Psoas muscle (tissue), 8 donors: Measurements from ENCODE around the gene CERS6. TPM values are rescaled to one million over a fixed set of nuclear protein-coding genes. Genes with fewer than 3 reads are reported as not detected.
"Not testable (repeated sequence)": the region's sequence is repeated elsewhere in the genome, so short reads cannot be mapped to it uniquely, and the experiment has no call there.

Source experiments
- ATAC-seq, 4 donors: fragments of 200-7000 bp; cut with Tn5 transposase; one replicate each; pipeline ENCODE4 v1.9.1; 2020; ENCODE audit warnings: moderate library complexity in 3 of 4, mild to moderate bottlenecking in 2 of 4
- DNase-seq, 2 donors: peaks; one replicate each; pipeline ENCODE4 v3.0.0-alpha.2; 2020
- H3K27ac ChIP-seq: fragments of 200-600 bp; one replicate; pipeline ENCODE4 v1.8.0; 2022
- H3K27me3 ChIP-seq, 3 donors: fragments of 200-600 bp in 1 of 3; one replicate each; pipeline versions ENCODE4 v1.6.1 to v1.8.0; 2013 to 2022; ENCODE audit warnings: low read length in 2 of 3, mild to moderate bottlenecking in 2 of 3, moderate library complexity in 1 of 3; ENCODE audit not compliant: insufficient read depth in 3 of 3
- H3K36me3 ChIP-seq, 2 donors: fragments of 200-600 bp in 1 of 2; one replicate each; pipeline versions ENCODE4 v1.6.1 to v1.8.0; 2013 to 2022; ENCODE audit warnings: low read depth in 1 of 2, mild to moderate bottlenecking in 1 of 2, moderate library complexity in 1 of 2; ENCODE audit not compliant: insufficient read depth in 1 of 2
- H3K4me1 ChIP-seq: fragments of 200-600 bp; one replicate; pipeline ENCODE4 v1.8.0; 2022
- H3K4me3 ChIP-seq: fragments of 200-600 bp; one replicate; pipeline ENCODE4 v1.8.0; 2022; ENCODE audit warnings: mild to moderate bottlenecking
- H3K9me3 ChIP-seq: fragments of 200-600 bp; one replicate; pipeline ENCODE4 v1.8.0; 2022
- WGBS, 3 donors: extraction: QIAGEN DNeasy Blood & Tissue Kit; methylation state at CpG; one replicate each; pipeline versions ENCODE4 v1.1.6 to v1.1.7; 2013; 5-methylcytosine and 5-hydroxymethylcytosine counted together
- intact Hi-C, 2 donors: fragments of 100-400 bp; cut with DNase I; formaldehyde crosslinking; loops; one replicate each; pipeline versions ENCODE4 v1.11.0 to v1.14.2; 2022
- polyA plus RNA-seq, 3 donors: library from polyadenylated mRNA; stranded (reverse); fragments of 200-250 nt; gene quantifications; one replicate each; pipeline ENCODE4 v1.2.3, GENCODE V29; 2013
- total RNA-seq, 4 donors: library from RNA; stranded (reverse); fragmentation: NEBNext Ultra II Directional in 2 of 4; extraction: Animal tissue kit (Norgen Biotek cat#: 25700) in 2 of 4; gene quantifications; one replicate each; pipeline versions ENCODE4 v1.2.1 to v1.2.4, GENCODE V29; 2021 to 2023
- TF ChIP-seq, protein P1 (sequence below): fragments of 200-600 bp; IDR thresholded peaks from one replicate; pipeline ENCODE4 v1.8.0; 2022; ENCODE audit warnings: antibody characterized with exemption
- donor health status: healthy with polysubstance abuse.
- donor health status: DM: no; HTN: no; CAD: no; lungs with moderate emphysema.
- donor health status: Bipolar disorder and iron deficiency.
- donor health status: healthy.
- donor health status: DM: yes; HTN: yes; CAD: no.
- donor health status: DM: no; HTN: no; CAD: no.
- donor health status: DM: no; HTN: no; CAD: no.
- donor health status: DM: yes; HTN: yes; CAD: no.

CERS6 gene
- total and polyA plus RNA-seq, 7 donors: 4.8 to 18.1 (median 11.2) TPM

GRCh38 chr2:168490946-168491605 lies 35.0 kb downstream of the CERS6 start:
- TF ChIP-seq, protein P1, sequence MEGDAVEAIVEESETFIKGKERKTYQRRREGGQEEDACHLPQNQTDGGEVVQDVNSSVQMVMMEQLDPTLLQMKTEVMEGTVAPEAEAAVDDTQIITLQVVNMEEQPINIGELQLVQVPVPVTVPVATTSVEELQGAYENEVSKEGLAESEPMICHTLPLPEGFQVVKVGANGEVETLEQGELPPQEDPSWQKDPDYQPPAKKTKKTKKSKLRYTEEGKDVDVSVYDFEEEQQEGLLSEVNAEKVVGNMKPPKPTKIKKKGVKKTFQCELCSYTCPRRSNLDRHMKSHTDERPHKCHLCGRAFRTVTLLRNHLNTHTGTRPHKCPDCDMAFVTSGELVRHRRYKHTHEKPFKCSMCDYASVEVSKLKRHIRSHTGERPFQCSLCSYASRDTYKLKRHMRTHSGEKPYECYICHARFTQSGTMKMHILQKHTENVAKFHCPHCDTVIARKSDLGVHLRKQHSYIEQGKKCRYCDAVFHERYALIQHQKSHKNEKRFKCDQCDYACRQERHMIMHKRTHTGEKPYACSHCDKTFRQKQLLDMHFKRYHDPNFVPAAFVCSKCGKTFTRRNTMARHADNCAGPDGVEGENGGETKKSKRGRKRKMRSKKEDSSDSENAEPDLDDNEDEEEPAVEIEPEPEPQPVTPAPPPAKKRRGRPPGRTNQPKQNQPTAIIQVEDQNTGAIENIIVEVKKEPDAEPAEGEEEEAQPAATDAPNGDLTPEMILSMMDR: no peak
- no peaks in the 10 kb centered on the region for H3K9me3 ChIP-seq
- 54 to 71% (median 62%) methylated on average over 3 of the region's 3 CpGs for WGBS, 3 donors
- ATAC-seq (peak in 1 of 4 donors; percentile 54), DNase-seq (no peak)
- no peak overlapping the region for H3K4me3 ChIP-seq
- intact Hi-C loops: loop anchor here in 1 of 2 donors (5.0 kb wide), 1 partner anchor 36 kb away; no protein-coding TSS in a partner anchor
- no peaks in the 10 kb centered on the region for H3K36me3 ChIP-seq
- no peaks in the 10 kb centered on the region for H3K27me3 ChIP-seq
- peaks cover 20% of the 10 kb centered on the region for H3K4me1 ChIP-seq
- H3K27ac ChIP-seq: no peak overlapping the region

GRCh38 chr2:168491728-168492127 lies 35.7 kb downstream of the CERS6 start:
- ATAC-seq, H3K27ac ChIP-seq, H3K9me3 ChIP-seq, DNase-seq, H3K4me3 ChIP-seq, H3K36me3 ChIP-seq, H3K27me3 ChIP-seq: not testable (repeated sequence)
- H3K4me1 ChIP-seq: peaks cover 20% of the 10 kb centered on the region
- WGBS, 3 donors: 91 to 96% (median 96%) methylated on average over 4 of the region's 4 CpGs
- intact Hi-C loops: loop anchor here in 1 of 2 donors (5.0 kb wide), 1 partner anchor 36 kb away; no protein-coding TSS in a partner anchor

- not testable (repeated sequence) for H3K27ac ChIP-seq, H3K27me3 ChIP-seq, H3K9me3 ChIP-seq, DNase-seq, H3K36me3 ChIP-seq, ATAC-seq, H3K4me3 ChIP-seq
- WGBS, 3 donors: 95 to 97% (median 96%) methylated on average over 2 of the region's 2 CpGs
- H3K4me1 ChIP-seq: peaks cover 20% of the 10 kb centered on the region
- intact Hi-C loops: loop anchor here in 1 of 2 donors (5.0 kb wide), 1 partner anchor 34 kb away; no protein-coding TSS in a partner anchor
Observed at GRCh38 chr2:168493219-168493618, 37.1 kb downstream of the CERS6 start.

- TF ChIP-seq, protein P1: no peak
- intact Hi-C loops: loop anchor here in 1 of 2 donors (5.0 kb wide), 1 partner anchor 33 kb away; no protein-coding TSS in a partner anchor
- Histone ChIP-seq H3K9me3 (no peaks in the 10 kb centered on the region), H3K27ac (no peak overlapping the region), H3K4me3 (no peak overlapping the region), H3K36me3 (no peaks in the 10 kb centered on the region), H3K27me3 (no peaks in the 10 kb centered on the region), H3K4me1 (peaks cover 16% of the 10 kb centered on the region)
- DNase-seq: no peak
- WGBS, 3 donors: 85 to 89% (median 87%) methylated on average over 7 of the region's 7 CpGs
- no peak for ATAC-seq
Observed at GRCh38 chr2:168494190-168494711, 38.2 kb downstream of the CERS6 start.

GRCh38 chr2:168495524-168495923 lies 39.5 kb downstream of the CERS6 start:
- H3K9me3 ChIP-seq: no peaks in the 10 kb centered on the region
- TF ChIP-seq, protein P1: no peak
- peaks cover 5% of the 10 kb centered on the region for H3K4me1 ChIP-seq
- intact Hi-C loops: no loop called here
- no peak overlapping the region for H3K27ac ChIP-seq
- no peaks in the 10 kb centered on the region for H3K27me3 ChIP-seq
- WGBS, 3 donors: 88 to 92% (median 88%) methylated on average over 1 of the region's 1 CpG
- H3K4me3 ChIP-seq: no peak overlapping the region
- ATAC-seq: no peak
- no peak for DNase-seq
- no peaks in the 10 kb centered on the region for H3K36me3 ChIP-seq
